Activated CD8-positive, alpha-beta memory T cell treated with anti-CD3 and anti-CD28 coated beads for 48 hours (primary cell): ENCODE measurements around the gene C19orf67.

Experiments used
- DNase-seq, 3 experiments: peaks; one replicate each; pipeline ENCODE4 v3.0.0-alpha.2; 2020; ENCODE audit warnings: low read depth in 2 of 3, low spot score in 2 of 3

The C19orf67 gene

DNA sequence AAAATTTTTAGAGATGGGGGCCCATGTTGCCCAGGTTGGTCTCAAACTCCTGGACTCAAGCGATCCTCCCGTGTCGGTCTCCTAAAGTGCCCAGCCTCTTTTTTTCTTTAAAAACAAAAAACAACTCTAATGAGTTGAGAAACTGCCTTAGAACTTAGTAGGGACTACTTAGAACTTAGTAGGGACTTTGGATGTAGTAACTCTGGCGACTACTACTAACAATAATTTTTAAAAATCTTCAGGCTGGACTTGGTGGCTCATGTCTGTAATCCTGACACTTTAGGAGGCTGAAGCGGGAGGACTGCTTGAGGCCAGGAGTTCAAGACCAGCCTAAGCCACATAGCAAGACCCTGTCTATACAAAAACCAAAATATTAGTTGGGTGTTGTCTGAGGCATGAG is 515 bp upstream of the C19orf67 start:
- no peak for DNase-seq

DNA sequence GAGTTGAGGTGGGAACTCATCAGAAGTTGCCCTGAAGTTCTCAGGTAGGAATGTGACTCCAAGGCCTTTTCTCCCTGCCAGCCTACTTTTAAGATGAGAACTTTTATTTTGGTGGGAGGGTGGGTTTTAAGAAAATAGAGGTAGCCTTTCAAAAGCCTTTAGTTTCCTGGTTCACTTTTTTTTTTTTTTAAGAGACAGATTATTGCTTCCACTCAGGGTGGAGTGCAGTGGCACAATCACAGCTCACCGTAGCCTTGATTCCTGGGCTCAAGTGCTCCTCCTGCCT is 3.0 kb downstream of the C19orf67 start:
- no peak for DNase-seq

DNA sequence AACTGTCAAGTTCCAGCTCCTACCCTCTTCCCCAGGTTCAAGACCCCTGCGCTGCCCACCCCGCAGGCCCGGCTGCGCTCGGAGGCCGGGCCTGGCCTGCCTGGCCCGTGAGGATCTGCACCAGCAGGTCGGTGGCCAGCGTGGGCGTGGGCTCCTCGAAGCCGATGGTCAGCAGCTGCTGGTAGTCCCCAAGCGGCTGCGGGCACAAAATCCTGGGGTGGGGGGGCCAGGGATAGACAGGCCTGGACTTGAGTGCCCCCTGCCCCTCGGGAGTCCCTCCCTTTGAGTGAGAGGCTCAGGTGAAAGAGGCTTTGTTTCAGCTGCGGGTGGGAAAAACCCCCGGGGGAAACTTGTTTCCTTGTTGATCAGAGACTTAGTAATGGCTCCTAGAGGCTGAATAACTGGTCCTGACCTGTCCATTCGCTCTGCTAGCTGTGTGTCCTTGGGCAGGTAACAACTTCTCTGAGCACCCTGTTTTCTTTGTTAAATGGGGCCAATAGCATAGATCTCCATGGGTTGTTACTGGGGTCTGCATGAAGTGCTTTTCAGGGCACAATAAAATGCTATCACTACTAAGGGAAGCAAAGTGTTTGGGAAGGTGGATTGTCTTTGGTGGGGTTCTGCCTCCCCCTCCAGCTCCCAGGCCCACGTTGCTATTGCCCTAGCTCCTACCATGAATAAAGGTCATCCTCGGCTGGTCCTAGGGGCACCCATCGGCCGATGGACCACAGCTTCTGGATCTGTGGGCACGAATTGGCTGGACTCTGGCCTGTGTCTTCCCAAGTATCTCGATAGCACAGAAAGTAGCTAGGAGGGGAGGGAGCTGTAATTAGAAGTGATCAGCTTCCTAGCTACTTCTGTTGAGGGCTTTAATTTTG is 3.5 kb downstream of the C19orf67 start:
- no peak for DNase-seq

DNA sequence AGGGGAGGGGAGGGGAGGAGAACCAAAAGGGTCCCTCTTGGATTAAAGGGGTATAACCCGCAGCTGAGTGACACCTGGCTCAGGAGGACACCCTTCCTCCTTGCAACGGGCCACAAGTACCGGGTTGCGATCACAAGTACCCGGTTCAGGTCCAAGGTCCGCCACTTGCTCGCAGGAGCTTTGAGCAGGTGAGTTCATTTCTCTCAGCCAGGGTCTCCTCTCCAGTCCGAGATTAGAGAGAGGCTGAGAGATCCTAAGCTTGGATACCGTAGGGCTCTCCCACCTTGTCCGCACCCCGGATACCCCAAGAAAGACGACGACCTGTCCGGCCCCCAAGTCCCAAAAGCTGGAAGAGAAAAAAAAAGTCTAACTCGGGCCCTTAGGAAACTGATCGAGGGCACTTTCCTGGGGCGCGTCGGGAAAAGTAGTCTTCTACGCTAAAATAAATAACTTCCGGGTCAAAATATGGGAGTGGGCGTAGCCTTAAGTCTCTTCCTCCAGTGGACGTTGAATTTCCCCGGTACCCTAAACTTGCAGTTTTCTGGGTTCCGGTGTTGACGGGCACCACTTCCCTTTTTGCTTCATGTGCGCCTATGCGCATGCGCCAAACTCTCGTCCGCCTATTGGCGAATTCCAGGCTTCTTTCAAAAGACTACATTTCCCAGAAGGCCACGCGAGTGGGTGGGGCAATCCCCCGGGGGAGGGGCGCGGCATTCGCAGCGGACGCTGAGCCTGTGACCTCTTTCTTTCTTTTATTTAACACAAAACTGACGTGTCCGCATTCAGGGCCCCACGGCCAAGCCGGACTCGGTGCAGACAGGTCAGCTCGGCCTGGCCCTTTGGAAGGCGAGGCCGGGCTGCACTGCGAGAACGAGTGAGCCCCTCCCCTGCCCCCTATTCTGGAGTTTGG is 4.4 kb downstream of the C19orf67 start:
- peak; percentile 94 to 99 (median 95) for DNase-seq

DNA sequence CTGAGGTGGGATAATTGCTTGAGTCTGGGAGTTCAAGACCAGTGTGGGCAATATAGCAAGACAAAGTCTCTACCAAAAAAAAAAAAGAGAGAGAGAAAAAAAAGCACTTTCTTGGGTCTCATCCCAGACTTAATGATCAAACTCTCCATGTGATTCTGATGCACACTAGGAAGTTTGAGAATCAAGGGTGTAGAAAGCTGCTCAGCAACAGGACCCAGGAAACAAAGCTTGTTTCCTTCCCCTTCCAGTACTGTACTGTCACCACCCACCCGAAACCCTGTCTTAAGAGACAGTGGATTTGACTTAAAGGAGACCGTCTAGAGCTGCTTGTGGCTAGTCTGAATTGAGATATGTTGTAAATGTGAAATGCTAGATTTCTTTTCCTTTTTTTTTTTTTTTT is 7.2 kb downstream of the C19orf67 start:
- DNase-seq = no peak

DNA sequence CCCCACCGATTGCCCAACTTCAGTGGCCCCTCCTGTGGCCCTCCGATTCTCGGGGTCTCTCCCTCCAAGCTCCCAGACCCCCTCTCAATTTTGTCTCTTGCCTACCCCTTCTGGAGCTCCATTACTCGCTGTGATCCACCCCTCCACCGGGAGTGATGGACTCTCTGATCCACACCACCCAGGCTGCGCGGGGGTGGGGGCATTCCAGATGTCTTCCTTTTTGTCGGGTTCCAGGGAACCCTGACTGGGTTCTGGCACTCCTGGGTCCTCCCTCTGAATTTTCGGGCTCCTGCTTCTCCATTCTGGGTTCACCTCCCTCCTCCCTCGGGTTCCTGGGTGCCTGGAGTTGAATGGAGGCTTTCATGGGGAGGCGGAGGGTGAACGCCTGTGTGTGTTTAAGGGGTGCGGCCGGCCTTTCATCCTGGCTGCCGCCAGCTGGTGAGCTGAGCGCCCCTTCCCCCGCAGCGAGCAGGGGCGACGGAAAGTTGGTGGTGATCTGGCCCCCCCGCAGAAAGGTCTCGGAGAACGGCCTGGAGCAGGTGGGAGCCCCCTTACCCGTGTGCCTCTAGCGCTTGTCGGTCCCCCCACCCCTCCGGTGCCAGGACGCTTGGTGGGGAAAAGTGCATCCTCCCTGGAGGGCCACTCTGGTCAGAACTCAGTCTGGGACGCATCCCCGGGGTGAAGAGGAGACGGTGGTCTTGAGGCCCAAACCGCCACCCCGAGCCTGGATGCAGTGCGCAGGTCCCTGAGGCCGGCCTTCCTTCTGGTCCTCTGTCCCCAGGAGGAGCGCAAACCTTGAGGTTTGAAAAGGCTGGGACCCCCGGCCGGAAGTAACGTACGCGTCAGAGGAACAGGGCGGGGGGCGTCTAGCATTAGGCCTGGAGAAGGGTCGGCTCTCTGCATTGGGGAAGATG is 11.4 kb downstream of the C19orf67 start:
- DNase-seq = peak in 1 of 3 experiments; percentile 37

DNA sequence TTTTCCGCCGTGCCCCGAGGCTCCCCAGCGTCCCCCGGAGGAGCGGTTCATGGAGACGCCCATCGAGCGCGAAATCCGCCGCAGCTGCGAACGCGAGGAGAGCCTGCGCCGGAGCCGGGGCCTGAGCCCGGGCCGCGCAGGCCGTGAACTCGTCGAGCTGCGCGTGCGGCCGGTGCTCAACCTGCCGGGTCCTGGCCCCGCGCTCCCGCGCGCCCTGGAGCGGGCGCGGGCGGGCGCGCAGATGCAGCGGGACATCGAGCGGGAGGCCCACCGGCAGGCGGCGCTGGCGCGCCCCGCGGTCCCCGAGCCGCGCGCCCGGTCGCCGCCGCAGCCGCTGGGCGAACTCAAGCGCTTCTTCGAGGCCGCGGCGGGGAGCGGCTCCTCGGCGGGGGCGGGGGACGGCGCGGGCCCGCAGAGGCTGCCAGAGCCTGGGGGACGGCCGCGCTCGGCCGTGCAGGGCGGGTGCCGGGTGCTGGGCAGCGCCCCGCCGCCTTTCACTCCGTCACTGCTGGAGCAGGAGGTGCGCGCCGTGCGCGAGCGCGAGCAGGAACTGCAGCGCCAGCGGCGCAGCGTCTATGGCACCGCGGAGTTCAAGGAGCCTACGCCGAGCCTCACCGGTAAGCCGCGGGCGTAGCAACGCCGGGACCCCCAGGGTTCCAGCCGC is 12.2 kb downstream of the C19orf67 start:
- DNase-seq = peak in 2 of 3 experiments; percentile 62 to 64

DNA sequence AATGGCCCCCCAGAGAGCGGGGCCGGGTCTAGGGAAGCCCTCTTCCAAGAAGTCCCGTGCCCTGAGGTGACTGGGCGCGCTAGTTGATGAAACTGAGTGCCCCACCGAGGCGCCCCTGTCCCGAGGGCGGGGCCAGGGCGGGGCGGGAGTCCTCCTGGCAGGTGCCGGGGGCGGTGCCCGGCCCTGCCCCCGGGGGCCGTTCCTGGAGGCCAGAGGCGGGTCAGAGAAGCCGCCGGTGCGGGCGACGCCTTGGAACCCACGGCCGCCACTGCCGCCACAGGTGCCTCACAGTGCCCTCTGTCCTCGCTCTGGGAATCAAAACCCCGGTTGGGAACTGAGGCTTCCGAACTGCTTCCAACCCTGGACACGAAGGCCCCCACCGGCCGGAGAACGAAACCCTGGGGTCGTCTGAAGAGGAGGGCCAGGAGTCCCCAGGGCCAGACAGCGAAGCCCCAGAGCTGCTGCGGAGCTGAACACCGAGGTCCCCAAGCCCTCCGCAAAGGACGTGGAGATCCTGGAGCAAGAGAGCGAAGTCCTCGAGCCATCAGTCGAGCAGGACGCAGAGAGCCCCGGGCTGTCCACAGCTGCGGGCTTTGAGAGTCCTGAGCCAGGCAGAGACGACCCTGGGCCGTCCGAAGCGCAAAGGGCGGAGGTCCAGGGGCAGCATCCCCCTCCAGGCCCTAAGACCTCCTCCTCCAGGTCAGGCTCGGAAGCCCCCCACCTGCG is 12.9 kb downstream of the C19orf67 start, which contains the start of gene MISP3:
Gene MISP3 (plus strand): TSS at position 252 of the 726 bp plus-strand sequence. CDS start 524 bp downstream, outside the sequence.
- DNase-seq = peak in 1 of 3 experiments; percentile 29

DNA sequence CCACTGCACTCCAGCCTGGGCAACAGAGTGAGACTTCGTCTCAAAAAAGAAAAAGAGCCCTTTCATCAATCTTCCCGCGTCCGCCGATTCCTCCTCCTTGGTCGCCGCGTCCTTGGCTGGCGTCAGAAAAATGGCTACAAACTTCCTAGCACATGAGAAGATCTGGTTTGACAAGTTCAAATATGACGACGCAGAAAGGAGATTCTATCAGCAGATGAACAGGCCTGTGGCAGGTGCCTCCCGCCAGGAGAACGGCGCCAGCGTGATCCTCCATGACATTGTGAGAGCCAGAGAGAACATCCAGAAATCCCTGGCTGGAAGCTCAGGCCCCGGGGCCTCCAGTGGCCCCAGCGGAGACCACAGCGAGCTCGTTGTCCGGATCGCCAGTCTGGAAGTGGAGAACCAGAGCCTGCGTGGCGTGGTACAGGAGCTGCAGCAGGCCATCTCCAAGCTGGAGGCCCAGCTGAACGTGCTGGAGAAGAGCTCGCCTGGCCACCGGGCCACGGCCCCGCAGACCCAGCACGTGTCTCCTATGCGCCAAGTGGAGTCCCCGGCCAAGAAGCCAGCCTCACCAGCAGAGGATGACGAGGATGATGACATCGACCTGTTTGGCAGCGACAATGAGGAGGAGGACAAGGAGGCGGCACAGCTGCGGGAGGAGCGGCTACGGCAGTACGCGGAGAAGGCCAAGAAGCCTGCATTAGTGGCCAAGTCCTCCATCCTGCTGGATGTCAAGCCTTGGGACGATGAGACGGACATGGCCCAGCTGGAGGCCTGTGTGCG is 15.1 kb downstream of the C19orf67 start:
- DNase-seq = no peak

DNA sequence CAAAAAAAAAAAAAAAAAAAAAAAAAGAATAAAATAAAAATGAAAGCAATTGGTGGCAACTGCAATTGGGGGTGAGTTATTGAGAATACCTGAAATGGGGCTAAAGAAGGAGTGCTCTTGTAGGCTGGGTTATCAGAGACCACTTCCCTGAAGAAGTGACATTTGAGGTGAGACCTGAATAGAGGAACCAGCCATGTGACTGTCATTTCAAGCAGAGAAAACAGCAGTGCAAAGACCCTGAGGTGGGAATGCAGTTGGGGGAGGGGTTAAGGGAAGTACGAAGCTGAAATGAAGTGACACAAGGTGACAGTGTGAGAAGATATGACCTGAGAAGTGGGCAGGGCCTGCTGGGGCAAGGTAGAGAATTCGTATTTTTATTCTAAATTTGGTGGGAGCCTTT is 19.4 kb downstream of the C19orf67 start:
- no peak for DNase-seq

DNA sequence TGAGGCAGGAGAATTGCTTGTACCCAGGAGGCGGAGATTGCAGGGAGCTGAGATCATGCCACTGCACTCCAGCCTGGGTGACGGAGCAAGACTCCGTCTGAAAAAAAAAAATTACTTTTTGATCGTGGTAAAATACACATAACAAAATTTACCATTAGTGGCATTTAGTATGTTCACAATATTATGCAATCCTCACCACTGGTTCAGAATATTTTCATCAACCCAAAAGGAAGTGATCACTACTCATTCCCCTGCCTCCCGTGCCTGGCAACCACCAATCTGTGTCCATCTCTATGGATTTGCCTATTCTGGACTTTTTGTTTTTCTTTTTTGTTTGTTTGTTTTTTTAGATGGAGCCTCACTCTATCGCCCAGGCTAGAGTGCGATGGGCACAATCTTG is 22.5 kb downstream of the C19orf67 start:
- DNase-seq = no peak

DNA sequence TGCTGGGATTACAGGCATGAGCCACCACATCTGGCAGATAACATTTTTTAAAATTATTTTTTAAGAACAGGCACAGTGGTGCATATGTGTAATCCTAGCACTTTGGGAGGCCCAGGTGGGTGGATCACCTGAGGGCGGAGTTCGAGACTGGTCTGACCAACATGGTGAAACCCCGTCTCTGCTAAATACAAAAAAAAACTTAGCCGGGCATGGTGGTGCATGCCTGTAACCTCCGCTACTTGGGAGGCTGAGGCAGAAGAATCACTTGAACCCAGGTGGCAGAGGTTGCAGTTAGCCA is 23.1 kb downstream of the C19orf67 start:
- no peak for DNase-seq

DNA sequence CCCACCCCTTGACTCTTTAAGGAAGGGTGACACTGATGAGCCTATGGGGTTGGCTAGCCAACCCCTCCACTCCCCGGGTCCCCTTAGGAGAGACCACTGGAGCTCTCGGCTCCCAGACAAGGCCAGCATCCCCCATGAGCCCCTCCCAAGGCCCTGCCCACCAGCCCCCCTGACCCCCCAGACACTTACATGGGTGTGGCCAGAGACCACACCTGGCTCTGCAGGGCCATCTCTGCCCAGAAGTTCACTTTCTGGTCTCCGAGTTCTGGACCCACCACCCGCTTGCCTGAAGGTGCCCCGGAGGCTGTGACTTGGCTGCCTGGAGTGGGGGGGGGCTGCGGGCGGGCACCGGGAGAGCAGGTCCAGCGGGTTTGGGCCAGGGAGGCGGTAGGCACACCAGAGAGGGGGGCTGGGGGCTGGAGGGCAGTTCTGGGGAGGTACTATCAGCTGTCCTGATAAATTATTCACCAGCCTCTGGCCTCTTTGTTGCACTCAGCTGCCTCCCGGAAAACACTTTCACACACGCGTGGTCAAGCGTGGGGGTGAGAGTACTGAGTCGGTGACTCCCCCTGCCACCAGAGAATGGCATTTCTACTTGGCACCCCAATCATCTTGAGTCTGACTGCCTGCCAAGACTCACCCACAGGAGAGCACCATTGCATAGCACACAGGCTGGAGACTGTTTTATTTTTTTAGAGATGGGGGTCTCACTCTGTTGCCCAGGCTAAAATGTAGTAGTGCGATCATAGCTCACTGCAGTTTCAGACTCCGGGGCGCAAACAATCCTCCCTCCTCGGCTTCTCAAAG is 23.6 kb downstream of the C19orf67 start, which contains the start of gene PALM3:
Gene PALM3 (minus strand): TSS at position 326 of the 807 bp plus-strand sequence. CDS start 96 bp downstream, at position 230.
- DNase-seq = no peak

DNA sequence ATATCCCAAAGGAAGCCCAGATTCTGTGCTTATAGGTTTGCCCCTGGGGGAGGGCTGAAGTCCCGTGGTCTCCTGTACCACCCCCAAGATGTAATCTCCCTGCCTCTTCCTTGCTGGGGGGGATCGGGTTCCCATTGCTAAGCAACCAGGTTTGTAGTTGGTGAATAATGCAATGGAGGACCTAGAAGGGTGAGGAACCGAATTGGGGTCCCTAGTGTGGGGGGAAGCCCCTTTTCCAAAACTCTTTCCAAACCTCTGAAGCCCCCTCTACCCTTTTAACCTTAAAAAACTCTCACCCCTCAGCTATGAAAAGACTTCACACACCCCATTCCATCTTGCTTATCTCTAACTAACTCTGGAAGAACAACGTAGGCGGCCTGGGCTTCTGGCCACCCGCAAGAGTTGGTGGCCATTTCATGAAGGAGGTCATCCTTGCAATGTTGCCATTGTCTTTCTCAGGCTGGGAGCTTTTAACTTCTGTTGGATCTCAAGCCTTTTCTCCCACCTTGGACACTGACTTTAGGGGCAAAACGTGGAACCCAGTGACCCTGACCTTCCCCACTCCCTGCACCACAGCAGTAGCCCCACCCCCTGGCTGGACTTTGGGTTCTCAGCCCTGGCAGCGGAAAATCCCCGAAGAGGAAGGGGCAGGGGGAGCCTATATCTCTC is 24.4 kb downstream of the C19orf67 start:
- no peak for DNase-seq

DNA sequence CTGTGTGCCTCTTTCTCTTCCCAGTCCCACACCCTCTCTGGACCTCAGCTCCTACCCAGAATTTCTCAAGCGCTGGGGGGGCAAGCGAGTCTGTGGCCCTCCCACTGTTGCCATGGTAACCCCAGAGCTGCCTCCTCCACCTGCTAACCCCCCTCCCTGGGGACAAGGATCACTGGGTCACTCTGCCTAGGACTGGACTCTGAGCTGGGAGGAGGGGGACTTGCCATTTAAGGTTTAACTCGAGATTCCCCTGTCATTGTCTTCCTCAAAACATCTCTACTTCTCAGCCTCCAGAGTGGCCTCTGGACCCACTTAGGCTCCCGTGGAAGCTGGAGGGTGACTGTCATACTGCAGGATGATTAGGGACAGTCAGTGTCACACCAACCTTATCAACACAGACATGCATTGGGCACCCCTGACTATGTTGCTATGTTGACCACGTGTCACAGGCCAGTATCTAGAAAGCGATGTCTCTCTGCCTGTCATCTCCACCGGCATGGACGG is 25.9 kb downstream of the C19orf67 start:
- DNase-seq = no peak

DNA sequence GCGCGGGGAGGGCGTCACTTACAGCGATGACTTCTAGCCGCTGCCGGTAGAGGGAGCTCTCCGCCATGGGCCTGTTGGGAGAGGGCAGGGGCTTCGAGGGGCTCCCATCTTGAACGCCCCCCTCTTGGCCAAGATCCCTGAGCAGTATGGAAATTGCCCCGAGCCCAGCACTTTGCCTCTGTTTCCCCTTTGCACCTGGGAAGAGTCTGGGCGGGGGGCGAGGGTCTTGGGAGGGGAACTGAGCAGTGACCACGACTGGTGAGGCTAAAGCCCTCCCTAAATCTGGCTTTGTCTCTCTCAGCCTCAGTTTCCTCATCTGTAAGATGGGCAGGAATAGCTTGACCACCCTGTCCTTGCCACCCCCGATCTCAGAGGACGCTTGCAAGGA is 26.5 kb downstream of the C19orf67 start:
- peak in 2 of 3 experiments; percentile 39 to 51 for DNase-seq
